Immature natural killer cell (primary cell): ENCODE data around the gene RUNX2. TPM values are rescaled to one million over a fixed set of nuclear protein-coding genes. Genes with fewer than 3 reads are reported as not detected.

Experiments used
- DNase-seq, 3 donors: peaks; one replicate each; pipeline ENCODE4 v3.0.0; 2022; ENCODE audit warnings: mixed read lengths in 1 of 3
- H3K27ac Mint-ChIP-seq, 6 donors: one replicate each; pipeline ENCODE4 v1.8.0; 2020; ENCODE audit warnings: mixed read lengths in 6 of 6, mild to moderate bottlenecking in 5 of 6, inconsistent platforms in 4 of 6, moderate library complexity in 3 of 6
- H3K27me3 Mint-ChIP-seq, 3 donors: one replicate each; pipeline ENCODE4 v1.8.0; 2020 to 2021; ENCODE audit warnings: low read depth in 3 of 3, mild to moderate bottlenecking in 3 of 3, mixed read lengths in 3 of 3, moderate library complexity in 3 of 3, inconsistent platforms in 1 of 3
- H3K36me3 Mint-ChIP-seq, 3 donors: one replicate each; pipeline ENCODE4 v1.8.0; 2020; ENCODE audit warnings: mixed read lengths in 3 of 3, inconsistent platforms in 2 of 3, mild to moderate bottlenecking in 2 of 3
- H3K4me1 Mint-ChIP-seq, 2 donors: one replicate each; pipeline ENCODE4 v1.8.0; 2020; ENCODE audit warnings: inconsistent platforms in 2 of 2, mild to moderate bottlenecking in 2 of 2, mixed read lengths in 2 of 2, moderate library complexity in 1 of 2
- H3K4me3 Mint-ChIP-seq, 5 donors: one replicate each; pipeline ENCODE4 v1.8.0; 2020; ENCODE audit warnings: mild to moderate bottlenecking in 5 of 5, mixed read lengths in 5 of 5, inconsistent platforms in 3 of 5, moderate library complexity in 3 of 5
- H3K9me3 Mint-ChIP-seq, 6 donors: one replicate each; pipeline ENCODE4 v1.8.0; 2020; ENCODE audit warnings: mild to moderate bottlenecking in 6 of 6, mixed read lengths in 6 of 6, inconsistent platforms in 4 of 6, moderate library complexity in 3 of 6
- polyA plus RNA-seq, 3 donors: library from polyadenylated mRNA; unstranded; fragments of 300-500 nt; fragmentation: Illumina TruSeq; gene quantifications; one replicate each; pipeline ENCODE4 v1.2.3, GENCODE V29; 2021

RUNX2 gene
- polyA plus RNA-seq, 3 donors from 2014 or later, result 2.6 to 11.8 (median 4.4) TPM

- H3K27ac Mint-ChIP-seq, result no peak overlapping the region
- H3K27me3 Mint-ChIP-seq, result peaks cover 0 to 4% (median 2%) of the 10 kb centered on the region in 3 donors
- H3K4me1 Mint-ChIP-seq, result no peaks in the 10 kb centered on the region
- no peaks in the 10 kb centered on the region for H3K9me3 Mint-ChIP-seq
- H3K4me3 Mint-ChIP-seq, result no peak overlapping the region
- DNase-seq, result no peak
- H3K36me3 Mint-ChIP-seq, result no peaks in the 10 kb centered on the region
These were observed 369.9 kb downstream of the RUNX2 start for GRCh38 chr6:45698046-45698445.

DNA sequence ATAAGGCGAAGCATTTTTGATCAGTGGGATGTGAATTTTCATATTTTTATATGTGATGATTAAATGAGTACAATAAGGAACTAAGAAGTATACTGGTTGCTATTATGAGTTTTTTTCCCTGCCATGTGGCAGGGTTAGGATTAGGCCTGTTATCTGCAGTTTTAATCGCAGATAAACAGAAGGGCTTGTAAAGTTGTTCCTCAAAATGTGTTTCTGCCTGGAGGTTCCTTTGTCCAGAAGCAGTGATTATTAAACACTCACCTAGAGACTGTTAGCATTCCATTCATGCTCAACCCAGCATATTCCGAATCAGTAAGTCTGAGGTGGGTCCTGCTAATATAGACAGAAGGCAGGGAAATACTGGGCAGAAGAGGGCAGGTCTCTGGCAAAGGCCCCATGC is 371.5 kb downstream of the RUNX2 start:
- no peak for DNase-seq
- Mint-ChIP-seq H3K27ac (no peak overlapping the region), H3K4me3 (no peak overlapping the region), H3K36me3 (no peaks in the 10 kb centered on the region), H3K9me3 (no peaks in the 10 kb centered on the region), H3K4me1 (no peaks in the 10 kb centered on the region), H3K27me3 (peaks cover 0 to 4% (median 3%) of the 10 kb centered on the region in 3 donors)

GRCh38 chr6:45702849-45703739 is 375.0 kb downstream of the RUNX2 start:
- Mint-ChIP-seq H3K27me3 (peaks cover 2 to 4% (median 3%) of the 10 kb centered on the region in 3 donors), H3K36me3 (no peaks in the 10 kb centered on the region), H3K4me3 (no peak overlapping the region), H3K27ac (no peak overlapping the region), H3K9me3 (no peaks in the 10 kb centered on the region), H3K4me1 (no peaks in the 10 kb centered on the region)
- DNase-seq, result no peak

GRCh38 chr6:45704056-45704800 is 376.1 kb downstream of the RUNX2 start:
- Mint-ChIP-seq H3K36me3 (no peaks in the 10 kb centered on the region), H3K4me3 (no peak overlapping the region)

GRCh38 chr6:45705137-45705855 is 377.2 kb downstream of the RUNX2 start:
- no peak for DNase-seq
- no peaks in the 10 kb centered on the region for H3K36me3 Mint-ChIP-seq
- H3K9me3 Mint-ChIP-seq, result no peaks in the 10 kb centered on the region
- no peaks in the 10 kb centered on the region for H3K4me1 Mint-ChIP-seq
- no peak overlapping the region for H3K4me3 Mint-ChIP-seq
- H3K27ac Mint-ChIP-seq, result no peak overlapping the region
- H3K27me3 Mint-ChIP-seq, result peaks cover 2 to 4% (median 3%) of the 10 kb centered on the region in 3 donors

More at GRCh38 chr6:45704056-45704800, 376.1 kb downstream of the RUNX2 start:
- H3K4me1 Mint-ChIP-seq, result no peaks in the 10 kb centered on the region
- no peaks in the 10 kb centered on the region for H3K9me3 Mint-ChIP-seq
- peaks cover 2 to 4% (median 3%) of the 10 kb centered on the region in 3 donors for H3K27me3 Mint-ChIP-seq
- no peak for DNase-seq
- H3K27ac Mint-ChIP-seq, result no peak overlapping the region

- H3K4me1 Mint-ChIP-seq, result no peaks in the 10 kb centered on the region
- H3K9me3 Mint-ChIP-seq, result no peaks in the 10 kb centered on the region
- no peaks in the 10 kb centered on the region for H3K36me3 Mint-ChIP-seq
- H3K4me3 Mint-ChIP-seq, result no peak overlapping the region
- H3K27me3 Mint-ChIP-seq, result peaks cover 0 to 7% (median 2%) of the 10 kb centered on the region in 3 donors
- DNase-seq, result no peak
- no peak overlapping the region for H3K27ac Mint-ChIP-seq
These were observed 378.2 kb downstream of the RUNX2 start for GRCh38 chr6:45706319-45706718.

DNA sequence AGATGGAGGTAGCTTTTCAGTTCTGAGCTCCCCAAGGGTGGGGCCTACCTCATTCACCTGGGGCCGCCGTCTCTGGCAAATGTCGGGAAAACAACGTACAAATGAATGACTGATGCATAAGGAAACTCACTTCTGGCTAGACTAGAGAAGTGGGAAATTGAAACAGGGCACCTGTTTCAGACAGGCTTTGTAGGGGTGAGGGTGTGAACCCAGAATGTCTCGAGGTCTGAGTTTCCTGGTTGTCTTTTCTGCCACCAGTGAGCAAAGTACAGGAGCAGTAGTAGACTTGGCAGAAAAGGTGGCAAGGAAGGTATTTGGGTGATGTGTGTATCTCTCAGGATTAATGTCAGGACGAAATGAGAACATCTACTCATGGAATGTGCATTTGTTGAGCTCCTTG is 379.0 kb downstream of the RUNX2 start:
- no peak for DNase-seq
- Mint-ChIP-seq H3K4me1 (no peaks in the 10 kb centered on the region), H3K4me3 (no peak overlapping the region), H3K9me3 (no peaks in the 10 kb centered on the region), H3K27ac (no peak overlapping the region), H3K27me3 (peaks cover 0 to 7% (median 2%) of the 10 kb centered on the region in 3 donors), H3K36me3 (no peaks in the 10 kb centered on the region)

- Mint-ChIP-seq H3K9me3 (no peaks in the 10 kb centered on the region), H3K4me1 (peaks cover 0 to 11% of the 10 kb centered on the region in 2 donors), H3K36me3 (no peaks in the 10 kb centered on the region), H3K27me3 (peaks cover 0 to 7% (median 2%) of the 10 kb centered on the region in 3 donors), H3K27ac (no peak overlapping the region), H3K4me3 (no peak overlapping the region)
- DNase-seq, result no peak
These were observed 381.7 kb downstream of the RUNX2 start for GRCh38 chr6:45709781-45710220.

DNA sequence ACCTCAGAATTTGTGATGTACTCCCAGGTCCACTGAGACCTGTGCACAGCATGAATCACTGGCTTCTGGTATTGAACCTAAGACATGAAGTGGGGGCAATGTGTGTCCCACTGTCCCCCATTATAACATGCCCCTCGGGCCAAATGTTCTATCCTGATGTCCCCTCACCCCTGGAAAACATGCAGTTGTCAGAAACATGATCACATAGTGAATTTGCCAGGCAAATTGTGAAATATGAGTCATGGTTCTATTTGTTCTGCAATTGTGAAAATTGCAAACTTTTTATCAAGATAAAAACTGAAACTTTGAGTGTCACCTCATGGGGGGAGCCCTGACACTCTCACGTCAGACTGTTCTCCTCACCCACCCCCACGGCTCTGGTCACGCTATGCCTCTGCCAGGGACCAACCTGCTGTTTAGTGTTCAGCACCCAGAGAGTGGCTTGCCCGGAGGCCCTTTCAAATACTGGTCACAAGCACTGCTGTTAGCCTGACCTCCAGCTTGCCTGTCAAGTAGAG is 382.2 kb downstream of the RUNX2 start:
- Mint-ChIP-seq H3K4me3 (no peak overlapping the region), H3K9me3 (no peaks in the 10 kb centered on the region), H3K4me1 (peaks cover 0 to 14% of the 10 kb centered on the region in 2 donors), H3K36me3 (no peaks in the 10 kb centered on the region), H3K27ac (no peak overlapping the region), H3K27me3 (peaks cover 0 to 6% (median 3%) of the 10 kb centered on the region in 3 donors)
- DNase-seq, result no peak

GRCh38 chr6:45712076-45712475 is 383.9 kb downstream of the RUNX2 start:
- Mint-ChIP-seq H3K27ac (no peak overlapping the region), H3K27me3 (peaks cover 0 to 3% (median 3%) of the 10 kb centered on the region in 3 donors), H3K36me3 (no peaks in the 10 kb centered on the region), H3K4me3 (no peak overlapping the region), H3K9me3 (no peaks in the 10 kb centered on the region), H3K4me1 (peaks cover 0 to 14% of the 10 kb centered on the region in 2 donors)
- no peak for DNase-seq

GRCh38 chr6:45712786-45713185 is 384.7 kb downstream of the RUNX2 start:
- no peaks in the 10 kb centered on the region for H3K36me3 Mint-ChIP-seq
- peaks cover 2 to 3% (median 3%) of the 10 kb centered on the region in 3 donors for H3K27me3 Mint-ChIP-seq
- H3K9me3 Mint-ChIP-seq, result no peaks in the 10 kb centered on the region
- no peak overlapping the region for H3K27ac Mint-ChIP-seq
- peaks cover 0 to 14% of the 10 kb centered on the region in 2 donors for H3K4me1 Mint-ChIP-seq
- DNase-seq, result no peak
- H3K4me3 Mint-ChIP-seq, result no peak overlapping the region
